ENCODE data around the gene UCP2. TPM values are rescaled to one million over a fixed set of nuclear protein-coding genes. Genes with fewer than 3 reads are reported as not detected.
"Not testable (repeated sequence)": the region's sequence is repeated elsewhere in the genome, so short reads cannot be mapped to it uniquely, and the experiment has no call there.

The UCP2 gene
- total RNA-seq, 2 experiments from 2014 or later: 467 to 468 TPM

DNA sequence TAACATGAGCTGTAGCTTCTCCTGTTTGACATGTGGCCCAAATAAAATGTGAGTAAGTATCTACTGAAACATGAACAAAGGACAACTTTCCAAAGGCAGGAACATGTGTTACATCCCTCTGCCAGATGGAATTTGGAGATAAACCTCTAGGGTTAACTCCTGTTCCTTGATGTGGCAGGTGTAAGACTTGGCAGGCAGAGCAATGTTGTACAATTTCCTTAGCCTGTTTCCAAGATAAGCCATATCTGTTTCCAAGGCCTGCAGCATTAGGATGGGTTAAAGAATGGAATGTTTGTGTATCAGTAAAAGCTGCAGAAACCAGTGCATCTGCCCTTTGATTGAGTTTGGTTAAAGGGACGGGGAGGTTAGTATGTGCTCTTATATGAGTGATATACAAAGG is 40.6 kb downstream of the UCP2 start:
- TF ChIP-seq CTCF (IDR thresholded peaks at IDR 0.05): no peak
- intact Hi-C loops (cut with DNase I, micrococcal nuclease): no loop called here
- DNase-seq (no peak), ATAC-seq (ENCODE audit: poor library complexity) (no peak)
- POLR2A ChIA-PET: no interaction called here
- Mint-ChIP-seq H3K4me3 (no peak overlapping the region), H3K27ac (no peak overlapping the region), H3K4me1 (ENCODE audit: low read depth) (no peaks in the 10 kb centered on the region), H3K27me3 (no peaks in the 10 kb centered on the region), H3K9me3 (no peaks in the 10 kb centered on the region), H3K36me3 (ENCODE audit: low read depth) (peaks cover 16% of the 10 kb centered on the region)
- Histone ChIP-seq H3K9me3 (ENCODE audit: control insufficient read depth in 1 of 2, insufficient read depth in 1 of 2, low read length in 2 of 2) (peaks cover 0 to 11% of the 10 kb centered on the region in 2 experiments), H3K4me3 (ENCODE audit: low read length) (no peak overlapping the region), H3K4me1 (ENCODE audit: insufficient read depth, low read length) (no peaks in the 10 kb centered on the region), H3K27me3 (ENCODE audit: control insufficient read depth in 1 of 2, insufficient read depth in 2 of 2, low read length in 2 of 2) (no peaks in the 10 kb centered on the region), H3K36me3 (ENCODE audit: insufficient read depth, low read length) (no peaks in the 10 kb centered on the region), H3K27ac (ENCODE audit: low read depth in 1 of 2, low read length in 2 of 2) (no peak overlapping the region)
- CTCF ChIA-PET: no interaction called here

DNA sequence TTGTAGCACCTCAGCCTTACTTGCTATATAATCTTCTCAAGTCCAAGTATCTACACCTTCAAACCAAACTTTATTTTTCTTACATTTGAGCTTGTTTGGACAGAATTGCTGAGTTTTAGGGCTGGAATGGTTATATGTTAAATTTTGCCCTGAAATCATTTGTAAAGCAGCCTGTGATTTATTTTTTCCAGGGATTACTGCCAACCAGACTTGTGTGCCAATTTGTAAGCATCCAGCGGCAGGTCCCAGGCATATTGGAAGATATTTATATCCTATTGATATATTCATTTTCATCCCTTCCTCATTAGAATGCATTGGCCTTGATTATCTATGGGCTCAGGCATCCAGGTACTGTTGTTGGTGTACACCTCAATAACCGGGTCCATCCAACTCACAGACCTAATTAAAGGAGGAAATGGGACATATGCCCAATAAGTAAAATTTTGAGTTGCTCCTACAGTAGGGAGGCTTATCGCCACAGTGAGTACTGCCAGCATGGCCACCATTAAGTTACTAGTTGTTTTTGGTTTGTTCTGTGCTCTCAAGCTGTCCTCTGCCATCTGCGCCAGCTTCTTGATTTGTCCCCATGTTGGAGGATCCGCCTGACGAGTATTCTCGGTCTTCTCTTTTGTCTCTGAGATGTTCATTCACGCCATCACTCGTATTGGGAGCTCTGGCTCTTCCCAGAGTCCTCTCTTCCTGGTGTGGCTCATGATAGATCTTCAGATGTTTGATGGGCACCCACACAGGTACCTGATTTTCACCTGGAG is 41.7 kb downstream of the UCP2 start:
- H3K4me1 Mint-ChIP-seq (ENCODE audit: low read depth): no peaks in the 10 kb centered on the region

DNA sequence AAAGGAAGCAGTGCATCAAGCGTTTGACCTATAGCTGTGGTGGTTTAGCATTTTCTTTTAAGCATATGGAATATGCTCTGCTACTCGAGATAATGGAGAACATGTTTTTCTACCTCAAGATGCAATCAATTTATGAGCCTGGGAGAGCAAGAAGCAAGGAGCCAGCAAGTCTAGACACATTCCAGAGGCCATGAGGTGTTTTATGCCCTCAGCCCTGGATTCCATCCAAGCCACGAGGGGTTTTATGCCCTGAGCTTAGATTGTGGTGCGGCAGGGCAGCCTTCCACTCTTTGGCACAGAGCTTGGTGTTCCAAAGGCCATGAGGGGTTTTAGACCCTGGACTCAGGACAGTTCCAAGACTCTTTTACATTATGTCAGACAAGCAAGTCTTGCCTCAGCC is 43.5 kb downstream of the UCP2 start:
- H3K4me1 ChIP-seq (ENCODE audit: insufficient read depth, low read length): no peaks in the 10 kb centered on the region
- no peak overlapping the region for H3K27ac ChIP-seq (ENCODE audit: low read depth in 1 of 2, low read length in 2 of 2)
- peaks cover 0 to 14% of the 10 kb centered on the region in 2 experiments for H3K9me3 ChIP-seq (ENCODE audit: control insufficient read depth in 1 of 2, insufficient read depth in 1 of 2, low read length in 2 of 2)
- TF ChIP-seq CTCF (IDR thresholded peaks at IDR 0.05): no peak
- no peaks in the 10 kb centered on the region for H3K27me3 Mint-ChIP-seq
- POLR2A ChIA-PET: no interaction called here
- no peak overlapping the region for H3K4me3 Mint-ChIP-seq
- peaks cover 26% of the 10 kb centered on the region for H3K36me3 Mint-ChIP-seq (ENCODE audit: low read depth)
- no peak for DNase-seq
- CTCF ChIA-PET: no interaction called here
- no peak overlapping the region for H3K4me3 ChIP-seq (ENCODE audit: low read length)
- intact Hi-C loops (cut with DNase I, micrococcal nuclease): no loop called here
- H3K36me3 ChIP-seq (ENCODE audit: insufficient read depth, low read length): peaks cover 6% of the 10 kb centered on the region
- H3K9me3 Mint-ChIP-seq: no peaks in the 10 kb centered on the region
- no peaks in the 10 kb centered on the region for H3K27me3 ChIP-seq (ENCODE audit: control insufficient read depth in 1 of 2, insufficient read depth in 2 of 2, low read length in 2 of 2)
- H3K4me1 Mint-ChIP-seq (ENCODE audit: low read depth): no peaks in the 10 kb centered on the region
- no peak for ATAC-seq (ENCODE audit: poor library complexity)
- no peak overlapping the region for H3K27ac Mint-ChIP-seq

More for the DNA sequence above, 41.7 kb downstream of the UCP2 start:
- Histone ChIP-seq H3K36me3 (ENCODE audit: insufficient read depth, low read length) (no peaks in the 10 kb centered on the region), H3K27me3 (ENCODE audit: control insufficient read depth in 1 of 2, insufficient read depth in 2 of 2, low read length in 2 of 2) (no peaks in the 10 kb centered on the region), H3K4me3 (ENCODE audit: low read length) (no peak overlapping the region), H3K9me3 (ENCODE audit: control insufficient read depth in 1 of 2, insufficient read depth in 1 of 2, low read length in 2 of 2) (peaks cover 0 to 14% of the 10 kb centered on the region in 2 experiments), H3K27ac (ENCODE audit: low read depth in 1 of 2, low read length in 2 of 2) (no peak overlapping the region), H3K4me1 (ENCODE audit: insufficient read depth, low read length) (no peaks in the 10 kb centered on the region)
- intact Hi-C loops (cut with DNase I, micrococcal nuclease): no loop called here
- Mint-ChIP-seq H3K36me3 (ENCODE audit: low read depth) (peaks cover 16% of the 10 kb centered on the region), H3K27ac (no peak overlapping the region), H3K4me3 (no peak overlapping the region), H3K27me3 (no peaks in the 10 kb centered on the region), H3K9me3 (no peaks in the 10 kb centered on the region)
- ATAC-seq (ENCODE audit: poor library complexity) (no peak), DNase-seq (no peak)
- no peak for TF ChIP-seq CTCF (IDR thresholded peaks at IDR 0.05)
- POLR2A ChIA-PET: no interaction called here
- CTCF ChIA-PET: no interaction called here

DNA sequence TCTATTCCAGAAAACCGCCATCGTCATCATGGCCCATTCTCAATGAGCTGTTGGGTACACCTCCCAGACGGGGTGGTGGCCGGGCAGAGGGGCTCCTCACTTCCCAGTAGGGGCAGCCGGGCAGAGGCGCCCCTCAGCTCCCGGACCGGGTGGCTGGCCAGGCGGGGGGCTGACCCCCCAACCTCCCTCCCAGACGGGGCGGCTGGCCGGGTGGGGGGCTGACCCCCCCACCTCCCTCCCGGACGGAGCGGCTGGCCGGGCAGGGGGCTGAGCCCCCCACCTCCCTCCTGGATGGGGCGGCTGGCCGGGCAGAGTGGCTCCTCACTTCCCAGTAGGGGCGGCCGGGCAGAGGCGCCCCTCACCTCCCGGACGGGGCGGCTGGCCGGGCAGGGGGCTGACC is 46.6 kb downstream of the UCP2 start:
- POLR2A ChIA-PET: not testable (repeated sequence)

More for the DNA sequence above, 46.6 kb downstream of the UCP2 start:
- H3K27me3 Mint-ChIP-seq; H3K27ac ChIP-seq (ENCODE audit: low read depth in 1 of 2, low read length in 2 of 2); H3K4me3 ChIP-seq (ENCODE audit: low read length); ATAC-seq (ENCODE audit: poor library complexity); intact Hi-C loops (cut with DNase I, micrococcal nuclease); H3K27ac Mint-ChIP-seq; DNase-seq; H3K4me1 Mint-ChIP-seq (ENCODE audit: low read depth); H3K27me3 ChIP-seq (ENCODE audit: control insufficient read depth in 1 of 2, insufficient read depth in 2 of 2, low read length in 2 of 2); H3K9me3 Mint-ChIP-seq; CTCF ChIA-PET; H3K4me1 ChIP-seq (ENCODE audit: insufficient read depth, low read length); H3K4me3 Mint-ChIP-seq: not testable (repeated sequence)
- H3K36me3 ChIP-seq (ENCODE audit: insufficient read depth, low read length): peaks cover 16% of the 10 kb centered on the region
- peaks cover 0 to 14% of the 10 kb centered on the region in 2 experiments for H3K9me3 ChIP-seq (ENCODE audit: control insufficient read depth in 1 of 2, insufficient read depth in 1 of 2, low read length in 2 of 2)
- peaks cover 46% of the 10 kb centered on the region for H3K36me3 Mint-ChIP-seq (ENCODE audit: low read depth)

All from CD4-positive, alpha-beta T cell (primary cell).